A549 (cell line): Measurements from ENCODE around the gene SETD7.

ENCODE experiments used
- CEBPB ChIP-seq, 2 experiments: fragments of >200 bp in 1 of 2; sonication (Bioruptor Twin) in 1 of 2; formaldehyde crosslinking in 1 of 2; IDR thresholded peaks; 2 replicates each; pipeline ENCODE4 v1.6.1; 2012 to 2016
- CTCF ChIP-seq: fragments of >200 bp; sonication (Bioruptor Twin); formaldehyde crosslinking; IDR thresholded peaks from 3 replicates; pipeline ENCODE4 v1.5.1; 2016
- EP300 ChIP-seq, 2 experiments: fragments of >200 bp; sonication (Bioruptor Twin); formaldehyde crosslinking; IDR thresholded peaks; 2 replicates in 1 of 2; 3 replicates in 1 of 2; pipeline ENCODE4 v1.6.1; 2016 to 2017
- HOXA7 ChIP-seq: fragments of 250-450 bp; sonication (Bioruptor Pico); IDR thresholded peaks from 2 replicates; pipeline ENCODE4 v1.5.0; 2020; ENCODE audit warnings: mild to moderate bottlenecking, moderate library complexity
- POLR2A ChIP-seq: IDR thresholded peaks from 2 replicates; pipeline ENCODE4 v1.6.1; 2012; ENCODE audit warnings: mild to moderate bottlenecking, low read length
- TF ChIP-seq, protein P1 (sequence below): IDR thresholded peaks from 2 replicates; pipeline ENCODE4 v1.6.1; 2012

GRCh38 chr4:139514382-139515059, 41.5 kb downstream of the SETD7 start:
- TF ChIP-seq POLR2A (no peak), CTCF (no peak), CEBPB (IDR thresholded peaks at IDR 0.05) (no peak), HOXA7 (CRISPR knock-in tag) (no peak), EP300 (IDR thresholded peaks at IDR 0.05) (no peak)
- TF ChIP-seq, protein P1, sequence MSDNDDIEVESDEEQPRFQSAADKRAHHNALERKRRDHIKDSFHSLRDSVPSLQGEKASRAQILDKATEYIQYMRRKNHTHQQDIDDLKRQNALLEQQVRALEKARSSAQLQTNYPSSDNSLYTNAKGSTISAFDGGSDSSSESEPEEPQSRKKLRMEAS: no peak
